Measurements from ENCODE around the gene SNTB2. TPM values are rescaled to one million over a fixed set of nuclear protein-coding genes. Genes with fewer than 3 reads are reported as not detected.

SNTB2 gene
- total and polyA plus RNA-seq, 10 of the 15 experiments (the other 5 are each of a cell fraction or from before 2014, with no cell fraction given) = 1.2 to 15.7 (median 5.0) TPM

DNA sequence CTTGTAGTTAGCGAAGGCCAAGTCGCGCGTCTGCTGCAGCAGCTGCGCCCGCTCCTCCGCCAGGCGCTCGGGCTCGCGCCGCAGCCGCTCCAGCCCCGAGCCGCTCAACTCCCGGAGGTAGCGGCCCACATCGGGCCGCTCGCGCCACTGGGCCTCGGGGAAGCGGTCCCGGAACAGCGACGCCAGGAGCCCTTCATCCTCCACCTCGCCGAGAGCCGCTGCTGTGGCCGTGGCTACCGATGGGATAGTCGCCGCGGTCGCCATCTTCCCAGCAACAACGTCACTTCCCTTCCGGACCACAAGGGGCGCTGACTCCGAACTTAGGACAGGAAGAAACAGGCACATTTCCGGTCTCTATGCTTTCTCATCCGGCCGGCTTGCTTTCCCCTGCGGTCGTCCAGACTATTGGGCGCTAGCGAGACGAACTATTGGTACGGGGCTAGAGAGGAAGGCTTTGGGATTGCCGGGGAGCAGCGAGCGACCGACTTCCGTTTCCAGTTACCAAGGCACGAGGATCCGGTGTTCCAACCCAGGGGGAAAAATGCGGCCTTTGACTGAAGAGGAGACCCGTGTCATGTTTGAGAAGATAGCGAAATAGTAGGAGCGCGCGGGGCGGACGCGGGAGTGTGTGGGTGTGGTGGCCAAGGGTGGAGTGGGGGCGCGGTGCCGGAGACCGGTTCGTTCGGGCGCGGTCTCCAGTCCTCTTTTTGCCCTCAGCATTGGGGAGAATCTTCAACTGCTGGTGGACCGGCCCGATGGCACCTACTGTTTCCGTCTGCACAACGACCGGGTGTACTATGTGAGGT lies 152.5 kb downstream of the SNTB2 start, which contains the start of the genes COG8 and NIP7 (continued):
- TF ChIP-seq PAX5 (IDR thresholded peaks at IDR 0.05; ENCODE audit: borderline replicate concordance, low read depth, low read length) (no peak), PML (IDR thresholded peaks at IDR 0.05; ENCODE audit: low read length) (peak; percentile 93), NRF1 (conservative IDR thresholded peaks at IDR 0.05; ENCODE audit: low read depth, low read length) (no peak; the same call in 1 of the 2 replicates), RFX5 (IDR thresholded peaks at IDR 0.05; ENCODE audit: low read depth, low read length) (no peak), RUNX3 (IDR thresholded peaks at IDR 0.05; ENCODE audit: low read length) (peak; percentile 90), SREBF2 (IDR thresholded peaks at IDR 0.05; ENCODE audit: low read length) (peak; percentile 61; the same call in 1 of the 2 replicates), CBFB (IDR thresholded peaks at IDR 0.05; ENCODE audit: low read depth) (peak; percentile 79), DPF2 (IDR thresholded peaks at IDR 0.05) (peak; percentile 54; the same call in 1 of the 2 replicates), EZH2 (IDR thresholded peaks at IDR 0.05; ENCODE audit: borderline replicate concordance, control insufficient read depth, low read depth, low read length) (no peak), SRF (IDR thresholded peaks at IDR 0.05; ENCODE audit: low read depth in 2 of 2, low read length in 2 of 2) (0 out of 4 replicates have a peak, but pooled peaks of 1 of the 2 experiments have one; percentile 15), HDGF (IDR thresholded peaks at IDR 0.05) (0 out of 2 replicates have a peak, but pooled peaks have one; percentile 35), CREM (IDR thresholded peaks at IDR 0.05; ENCODE audit: low read depth) (peak; percentile 97), NFYA (IDR thresholded peaks at IDR 0.05; ENCODE audit: borderline replicate concordance, low read depth, low read length) (no peak), POLR2AphosphoS2 (IDR thresholded peaks at IDR 0.05; ENCODE audit: low read depth, low read length) (peak; percentile 58; the same call in 1 of the 2 replicates), NFXL1 (IDR thresholded peaks at IDR 0.05; ENCODE audit: borderline replicate concordance) (no peak), CEBPB (IDR thresholded peaks at IDR 0.05; ENCODE audit: borderline replicate concordance in 1 of 2, low read depth in 2 of 2, low read length in 2 of 2) (no peak)
- TF ChIP-seq, protein P1, sequence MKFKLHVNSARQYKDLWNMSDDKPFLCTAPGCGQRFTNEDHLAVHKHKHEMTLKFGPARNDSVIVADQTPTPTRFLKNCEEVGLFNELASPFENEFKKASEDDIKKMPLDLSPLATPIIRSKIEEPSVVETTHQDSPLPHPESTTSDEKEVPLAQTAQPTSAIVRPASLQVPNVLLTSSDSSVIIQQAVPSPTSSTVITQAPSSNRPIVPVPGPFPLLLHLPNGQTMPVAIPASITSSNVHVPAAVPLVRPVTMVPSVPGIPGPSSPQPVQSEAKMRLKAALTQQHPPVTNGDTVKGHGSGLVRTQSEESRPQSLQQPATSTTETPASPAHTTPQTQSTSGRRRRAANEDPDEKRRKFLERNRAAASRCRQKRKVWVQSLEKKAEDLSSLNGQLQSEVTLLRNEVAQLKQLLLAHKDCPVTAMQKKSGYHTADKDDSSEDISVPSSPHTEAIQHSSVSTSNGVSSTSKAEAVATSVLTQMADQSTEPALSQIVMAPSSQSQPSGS (IDR thresholded peaks at IDR 0.05; ENCODE audit: low read length) = no peak; the same call in 1 of the 2 replicates
- TF ChIP-seq, protein P2, sequence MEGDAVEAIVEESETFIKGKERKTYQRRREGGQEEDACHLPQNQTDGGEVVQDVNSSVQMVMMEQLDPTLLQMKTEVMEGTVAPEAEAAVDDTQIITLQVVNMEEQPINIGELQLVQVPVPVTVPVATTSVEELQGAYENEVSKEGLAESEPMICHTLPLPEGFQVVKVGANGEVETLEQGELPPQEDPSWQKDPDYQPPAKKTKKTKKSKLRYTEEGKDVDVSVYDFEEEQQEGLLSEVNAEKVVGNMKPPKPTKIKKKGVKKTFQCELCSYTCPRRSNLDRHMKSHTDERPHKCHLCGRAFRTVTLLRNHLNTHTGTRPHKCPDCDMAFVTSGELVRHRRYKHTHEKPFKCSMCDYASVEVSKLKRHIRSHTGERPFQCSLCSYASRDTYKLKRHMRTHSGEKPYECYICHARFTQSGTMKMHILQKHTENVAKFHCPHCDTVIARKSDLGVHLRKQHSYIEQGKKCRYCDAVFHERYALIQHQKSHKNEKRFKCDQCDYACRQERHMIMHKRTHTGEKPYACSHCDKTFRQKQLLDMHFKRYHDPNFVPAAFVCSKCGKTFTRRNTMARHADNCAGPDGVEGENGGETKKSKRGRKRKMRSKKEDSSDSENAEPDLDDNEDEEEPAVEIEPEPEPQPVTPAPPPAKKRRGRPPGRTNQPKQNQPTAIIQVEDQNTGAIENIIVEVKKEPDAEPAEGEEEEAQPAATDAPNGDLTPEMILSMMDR (IDR thresholded peaks at IDR 0.05 in 2 of 3, conservative IDR thresholded peaks at IDR 0.05 in 1 of 3; ENCODE audit: control insufficient read depth in 2 of 3, extremely low read depth in 1 of 3, insufficient read depth in 1 of 3, low read depth in 3 of 3, low read length in 3 of 3) = peak; percentile 70 to 83 (median 80)
- TF ChIP-seq, protein P3, sequence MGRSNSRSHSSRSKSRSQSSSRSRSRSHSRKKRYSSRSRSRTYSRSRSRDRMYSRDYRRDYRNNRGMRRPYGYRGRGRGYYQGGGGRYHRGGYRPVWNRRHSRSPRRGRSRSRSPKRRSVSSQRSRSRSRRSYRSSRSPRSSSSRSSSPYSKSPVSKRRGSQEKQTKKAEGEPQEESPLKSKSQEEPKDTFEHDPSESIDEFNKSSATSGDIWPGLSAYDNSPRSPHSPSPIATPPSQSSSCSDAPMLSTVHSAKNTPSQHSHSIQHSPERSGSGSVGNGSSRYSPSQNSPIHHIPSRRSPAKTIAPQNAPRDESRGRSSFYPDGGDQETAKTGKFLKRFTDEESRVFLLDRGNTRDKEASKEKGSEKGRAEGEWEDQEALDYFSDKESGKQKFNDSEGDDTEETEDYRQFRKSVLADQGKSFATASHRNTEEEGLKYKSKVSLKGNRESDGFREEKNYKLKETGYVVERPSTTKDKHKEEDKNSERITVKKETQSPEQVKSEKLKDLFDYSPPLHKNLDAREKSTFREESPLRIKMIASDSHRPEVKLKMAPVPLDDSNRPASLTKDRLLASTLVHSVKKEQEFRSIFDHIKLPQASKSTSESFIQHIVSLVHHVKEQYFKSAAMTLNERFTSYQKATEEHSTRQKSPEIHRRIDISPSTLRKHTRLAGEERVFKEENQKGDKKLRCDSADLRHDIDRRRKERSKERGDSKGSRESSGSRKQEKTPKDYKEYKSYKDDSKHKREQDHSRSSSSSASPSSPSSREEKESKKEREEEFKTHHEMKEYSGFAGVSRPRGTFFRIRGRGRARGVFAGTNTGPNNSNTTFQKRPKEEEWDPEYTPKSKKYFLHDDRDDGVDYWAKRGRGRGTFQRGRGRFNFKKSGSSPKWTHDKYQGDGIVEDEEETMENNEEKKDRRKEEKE (IDR thresholded peaks at IDR 0.05) = no peak
- TF ChIP-seq, protein P4, sequence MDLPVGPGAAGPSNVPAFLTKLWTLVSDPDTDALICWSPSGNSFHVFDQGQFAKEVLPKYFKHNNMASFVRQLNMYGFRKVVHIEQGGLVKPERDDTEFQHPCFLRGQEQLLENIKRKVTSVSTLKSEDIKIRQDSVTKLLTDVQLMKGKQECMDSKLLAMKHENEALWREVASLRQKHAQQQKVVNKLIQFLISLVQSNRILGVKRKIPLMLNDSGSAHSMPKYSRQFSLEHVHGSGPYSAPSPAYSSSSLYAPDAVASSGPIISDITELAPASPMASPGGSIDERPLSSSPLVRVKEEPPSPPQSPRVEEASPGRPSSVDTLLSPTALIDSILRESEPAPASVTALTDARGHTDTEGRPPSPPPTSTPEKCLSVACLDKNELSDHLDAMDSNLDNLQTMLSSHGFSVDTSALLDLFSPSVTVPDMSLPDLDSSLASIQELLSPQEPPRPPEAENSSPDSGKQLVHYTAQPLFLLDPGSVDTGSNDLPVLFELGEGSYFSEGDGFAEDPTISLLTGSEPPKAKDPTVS (IDR thresholded peaks at IDR 0.05; ENCODE audit: low read depth, low read length) = 0 out of 2 replicates have a peak, but pooled peaks have one; percentile 32
- TF ChIP-seq, protein P5, sequence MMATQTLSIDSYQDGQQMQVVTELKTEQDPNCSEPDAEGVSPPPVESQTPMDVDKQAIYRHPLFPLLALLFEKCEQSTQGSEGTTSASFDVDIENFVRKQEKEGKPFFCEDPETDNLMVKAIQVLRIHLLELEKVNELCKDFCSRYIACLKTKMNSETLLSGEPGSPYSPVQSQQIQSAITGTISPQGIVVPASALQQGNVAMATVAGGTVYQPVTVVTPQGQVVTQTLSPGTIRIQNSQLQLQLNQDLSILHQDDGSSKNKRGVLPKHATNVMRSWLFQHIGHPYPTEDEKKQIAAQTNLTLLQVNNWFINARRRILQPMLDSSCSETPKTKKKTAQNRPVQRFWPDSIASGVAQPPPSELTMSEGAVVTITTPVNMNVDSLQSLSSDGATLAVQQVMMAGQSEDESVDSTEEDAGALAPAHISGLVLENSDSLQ (IDR thresholded peaks at IDR 0.05) = peak; percentile 36; the same call in 1 of the 2 replicates
